Measurements from ENCODE around the gene LRRC49.

Gene LRRC49

GRCh38 chr15:71092056-71092600, 199.5 kb downstream of the LRRC49 start:
- no peaks in the 10 kb centered on the region for H3F3A ChIP-seq (ENCODE audit: low read depth)
- no peak for TF ChIP-seq CTCF (conservative IDR thresholded peaks at IDR 0.05; ENCODE audit: low read length)
- TF ChIP-seq EZH2phosphoT487 (IDR thresholded peaks at IDR 0.05; ENCODE audit: borderline replicate concordance), result no peak
- no peaks in the 10 kb centered on the region for H3K27me3 ChIP-seq (ENCODE audit: insufficient read depth, low read length, poor library complexity, severe bottlenecking)
- no peaks in the 10 kb centered on the region for H3K36me3 ChIP-seq (ENCODE audit: insufficient read depth, low read length)
- H3K9ac ChIP-seq (ENCODE audit: low read depth, low read length, poor library complexity, severe bottlenecking), result no peak overlapping the region
- H3K79me2 ChIP-seq (ENCODE audit: insufficient read depth, low read length), result no peaks in the 10 kb centered on the region
- no peaks in the 10 kb centered on the region for H3K9me2 ChIP-seq (replicated peaks; ENCODE audit: low read depth, low read length)
- no peak overlapping the region for H2AFZ ChIP-seq (ENCODE audit: low read length)
- no peaks in the 10 kb centered on the region for H4K20me1 ChIP-seq (ENCODE audit: insufficient read depth, low read length, poor library complexity, severe bottlenecking)
- no peak overlapping the region for H3K4me2 ChIP-seq (ENCODE audit: low read depth, low read length, poor library complexity, severe bottlenecking)
- H3K4me3 ChIP-seq (ENCODE audit: low read length, poor library complexity, severe bottlenecking), result no peak overlapping the region
- H3K9me3 ChIP-seq (ENCODE audit: insufficient read depth, low read depth, low read length), result no peaks in the 10 kb centered on the region
- no peaks in the 10 kb centered on the region for H3K4me1 ChIP-seq (ENCODE audit: insufficient read depth, low read length, poor library complexity, severe bottlenecking)

- no peaks in the 10 kb centered on the region for H3K4me1 ChIP-seq (ENCODE audit: insufficient read depth, low read length, poor library complexity, severe bottlenecking)
- no peak overlapping the region for H3K9ac ChIP-seq (ENCODE audit: low read depth, low read length, poor library complexity, severe bottlenecking)
- H3K36me3 ChIP-seq (ENCODE audit: insufficient read depth, low read length), result no peaks in the 10 kb centered on the region
- no peak overlapping the region for H2AFZ ChIP-seq (ENCODE audit: low read length)
- H3K4me2 ChIP-seq (ENCODE audit: low read depth, low read length, poor library complexity, severe bottlenecking), result no peak overlapping the region
- no peaks in the 10 kb centered on the region for H3K27me3 ChIP-seq (ENCODE audit: insufficient read depth, low read length, poor library complexity, severe bottlenecking)
- no peaks in the 10 kb centered on the region for H3F3A ChIP-seq (ENCODE audit: low read depth)
- H3K4me3 ChIP-seq (ENCODE audit: low read length, poor library complexity, severe bottlenecking), result no peak overlapping the region
- no peaks in the 10 kb centered on the region for H3K9me3 ChIP-seq (ENCODE audit: insufficient read depth, low read depth, low read length)
- no peak for TF ChIP-seq CTCF (conservative IDR thresholded peaks at IDR 0.05; ENCODE audit: low read length)
- no peak for TF ChIP-seq EZH2phosphoT487 (IDR thresholded peaks at IDR 0.05; ENCODE audit: borderline replicate concordance)
- no peaks in the 10 kb centered on the region for H4K20me1 ChIP-seq (ENCODE audit: insufficient read depth, low read length, poor library complexity, severe bottlenecking)
- no peaks in the 10 kb centered on the region for H3K79me2 ChIP-seq (ENCODE audit: insufficient read depth, low read length)
- H3K9me2 ChIP-seq (replicated peaks; ENCODE audit: low read depth, low read length), result no peaks in the 10 kb centered on the region
Observed at GRCh38 chr15:71093054-71094024, 200.7 kb downstream of the LRRC49 start.

- Histone ChIP-seq H4K20me1 (ENCODE audit: insufficient read depth, low read length, poor library complexity, severe bottlenecking) (no peaks in the 10 kb centered on the region), H3K79me2 (ENCODE audit: insufficient read depth, low read length) (no peaks in the 10 kb centered on the region), H3K9ac (ENCODE audit: low read depth, low read length, poor library complexity, severe bottlenecking) (no peak overlapping the region), H3K36me3 (ENCODE audit: insufficient read depth, low read length) (no peaks in the 10 kb centered on the region), H3F3A (ENCODE audit: low read depth) (no peaks in the 10 kb centered on the region), H3K4me1 (ENCODE audit: insufficient read depth, low read length, poor library complexity, severe bottlenecking) (no peaks in the 10 kb centered on the region), H3K4me3 (ENCODE audit: low read length, poor library complexity, severe bottlenecking) (no peak overlapping the region), H3K9me2 (replicated peaks; ENCODE audit: low read depth, low read length) (no peaks in the 10 kb centered on the region), H2AFZ (ENCODE audit: low read length) (no peak overlapping the region), H3K27me3 (ENCODE audit: insufficient read depth, low read length, poor library complexity, severe bottlenecking) (no peaks in the 10 kb centered on the region), H3K9me3 (ENCODE audit: insufficient read depth, low read depth, low read length) (no peaks in the 10 kb centered on the region), H3K4me2 (ENCODE audit: low read depth, low read length, poor library complexity, severe bottlenecking) (no peak overlapping the region)
- no peak for TF ChIP-seq CTCF (conservative IDR thresholded peaks at IDR 0.05; ENCODE audit: low read length)
- TF ChIP-seq EZH2phosphoT487 (IDR thresholded peaks at IDR 0.05; ENCODE audit: borderline replicate concordance), result no peak
Observed at GRCh38 chr15:71094137-71094536, 201.5 kb downstream of the LRRC49 start.

All from Loucy (cell line).